B cell (primary cell): ENCODE data around the gene TRAPPC12.

Experiments
- EZH2 ChIP-seq: IDR thresholded peaks from 2 replicates; pipeline ENCODE4 v1.6.1; 2012; ENCODE audit warnings: borderline replicate concordance, low read depth, mild to moderate bottlenecking, moderate library complexity, low read length; ENCODE audit not compliant: insufficient read depth, poor library complexity, severe bottlenecking
- TF ChIP-seq, protein P1 (sequence below): fragments of 200-600 bp; IDR thresholded peaks from one replicate; pipeline ENCODE4 v1.8.0; 2022; ENCODE audit warnings: antibody characterized with exemption, mild to moderate bottlenecking

DNA sequence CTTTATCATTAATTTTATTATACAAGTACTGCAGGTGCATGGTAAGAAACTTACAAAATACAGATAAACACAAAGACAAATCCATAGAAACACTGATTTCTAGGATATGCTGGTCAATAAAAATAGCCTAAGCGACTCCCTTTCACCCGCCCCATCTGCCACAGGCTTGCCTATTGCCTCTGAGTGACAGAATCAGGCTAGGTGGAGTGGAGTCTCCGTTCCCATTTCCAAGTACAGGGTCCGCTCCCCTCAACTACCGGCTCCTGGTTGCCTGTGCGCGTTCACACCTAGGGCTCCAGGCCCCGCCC is 201 bp upstream of the TRAPPC12 start:
- TF ChIP-seq, protein P1, sequence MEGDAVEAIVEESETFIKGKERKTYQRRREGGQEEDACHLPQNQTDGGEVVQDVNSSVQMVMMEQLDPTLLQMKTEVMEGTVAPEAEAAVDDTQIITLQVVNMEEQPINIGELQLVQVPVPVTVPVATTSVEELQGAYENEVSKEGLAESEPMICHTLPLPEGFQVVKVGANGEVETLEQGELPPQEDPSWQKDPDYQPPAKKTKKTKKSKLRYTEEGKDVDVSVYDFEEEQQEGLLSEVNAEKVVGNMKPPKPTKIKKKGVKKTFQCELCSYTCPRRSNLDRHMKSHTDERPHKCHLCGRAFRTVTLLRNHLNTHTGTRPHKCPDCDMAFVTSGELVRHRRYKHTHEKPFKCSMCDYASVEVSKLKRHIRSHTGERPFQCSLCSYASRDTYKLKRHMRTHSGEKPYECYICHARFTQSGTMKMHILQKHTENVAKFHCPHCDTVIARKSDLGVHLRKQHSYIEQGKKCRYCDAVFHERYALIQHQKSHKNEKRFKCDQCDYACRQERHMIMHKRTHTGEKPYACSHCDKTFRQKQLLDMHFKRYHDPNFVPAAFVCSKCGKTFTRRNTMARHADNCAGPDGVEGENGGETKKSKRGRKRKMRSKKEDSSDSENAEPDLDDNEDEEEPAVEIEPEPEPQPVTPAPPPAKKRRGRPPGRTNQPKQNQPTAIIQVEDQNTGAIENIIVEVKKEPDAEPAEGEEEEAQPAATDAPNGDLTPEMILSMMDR = no peak
- no peak for TF ChIP-seq EZH2
